Measurements from ENCODE around the gene MRPL45.

DNA sequence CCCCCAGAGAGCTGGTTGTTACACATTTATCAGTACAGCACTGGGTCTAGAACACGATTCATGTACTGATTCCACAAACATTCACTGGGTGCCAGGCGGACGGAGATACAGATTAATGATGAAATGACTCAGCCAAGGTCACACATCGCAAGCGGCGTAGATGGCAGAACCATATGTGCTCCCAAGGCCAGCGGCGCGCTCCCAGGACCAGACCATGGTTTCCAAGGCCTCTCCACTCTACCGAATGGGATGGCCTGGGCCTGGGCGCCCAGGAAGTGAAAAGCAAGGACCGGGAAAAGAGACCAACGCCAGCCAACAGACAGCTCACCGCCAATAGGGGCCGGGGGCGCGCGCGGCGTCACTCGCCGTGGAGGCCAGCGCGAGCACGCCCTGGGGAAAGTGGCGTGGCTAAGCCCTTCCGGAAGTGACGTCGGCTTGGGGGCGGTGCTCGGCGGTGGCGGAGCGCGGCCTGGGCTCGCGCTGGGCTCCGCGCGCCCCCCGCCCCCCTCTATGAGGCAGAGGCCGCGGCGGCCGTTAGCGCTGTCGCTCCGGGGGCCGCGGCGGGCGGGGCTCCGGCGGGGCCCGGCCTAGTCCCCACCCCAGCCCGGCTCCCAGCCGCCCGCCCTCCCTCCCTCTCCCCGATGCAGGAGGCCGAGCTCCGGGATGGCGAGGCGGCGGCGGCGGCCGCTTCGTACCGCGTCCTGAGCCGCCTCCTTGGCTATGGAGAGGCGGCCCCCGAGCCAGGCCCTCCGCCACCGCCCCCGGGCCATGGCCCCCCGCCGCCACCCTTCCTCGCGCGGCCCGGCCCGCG lies 54.6 kb downstream of the MRPL45 start, which contains the start of gene SOCS7:
- TF ChIP-seq, protein P1, sequence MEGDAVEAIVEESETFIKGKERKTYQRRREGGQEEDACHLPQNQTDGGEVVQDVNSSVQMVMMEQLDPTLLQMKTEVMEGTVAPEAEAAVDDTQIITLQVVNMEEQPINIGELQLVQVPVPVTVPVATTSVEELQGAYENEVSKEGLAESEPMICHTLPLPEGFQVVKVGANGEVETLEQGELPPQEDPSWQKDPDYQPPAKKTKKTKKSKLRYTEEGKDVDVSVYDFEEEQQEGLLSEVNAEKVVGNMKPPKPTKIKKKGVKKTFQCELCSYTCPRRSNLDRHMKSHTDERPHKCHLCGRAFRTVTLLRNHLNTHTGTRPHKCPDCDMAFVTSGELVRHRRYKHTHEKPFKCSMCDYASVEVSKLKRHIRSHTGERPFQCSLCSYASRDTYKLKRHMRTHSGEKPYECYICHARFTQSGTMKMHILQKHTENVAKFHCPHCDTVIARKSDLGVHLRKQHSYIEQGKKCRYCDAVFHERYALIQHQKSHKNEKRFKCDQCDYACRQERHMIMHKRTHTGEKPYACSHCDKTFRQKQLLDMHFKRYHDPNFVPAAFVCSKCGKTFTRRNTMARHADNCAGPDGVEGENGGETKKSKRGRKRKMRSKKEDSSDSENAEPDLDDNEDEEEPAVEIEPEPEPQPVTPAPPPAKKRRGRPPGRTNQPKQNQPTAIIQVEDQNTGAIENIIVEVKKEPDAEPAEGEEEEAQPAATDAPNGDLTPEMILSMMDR (conservative IDR thresholded peaks at IDR 0.05; ENCODE audit: low read depth in 2 of 2) = no peak
- peak; percentile 82 for TF ChIP-seq POLR2AphosphoS5 (IDR thresholded peaks at IDR 0.05; ENCODE audit: low read depth)
- TF ChIP-seq, protein P2, sequence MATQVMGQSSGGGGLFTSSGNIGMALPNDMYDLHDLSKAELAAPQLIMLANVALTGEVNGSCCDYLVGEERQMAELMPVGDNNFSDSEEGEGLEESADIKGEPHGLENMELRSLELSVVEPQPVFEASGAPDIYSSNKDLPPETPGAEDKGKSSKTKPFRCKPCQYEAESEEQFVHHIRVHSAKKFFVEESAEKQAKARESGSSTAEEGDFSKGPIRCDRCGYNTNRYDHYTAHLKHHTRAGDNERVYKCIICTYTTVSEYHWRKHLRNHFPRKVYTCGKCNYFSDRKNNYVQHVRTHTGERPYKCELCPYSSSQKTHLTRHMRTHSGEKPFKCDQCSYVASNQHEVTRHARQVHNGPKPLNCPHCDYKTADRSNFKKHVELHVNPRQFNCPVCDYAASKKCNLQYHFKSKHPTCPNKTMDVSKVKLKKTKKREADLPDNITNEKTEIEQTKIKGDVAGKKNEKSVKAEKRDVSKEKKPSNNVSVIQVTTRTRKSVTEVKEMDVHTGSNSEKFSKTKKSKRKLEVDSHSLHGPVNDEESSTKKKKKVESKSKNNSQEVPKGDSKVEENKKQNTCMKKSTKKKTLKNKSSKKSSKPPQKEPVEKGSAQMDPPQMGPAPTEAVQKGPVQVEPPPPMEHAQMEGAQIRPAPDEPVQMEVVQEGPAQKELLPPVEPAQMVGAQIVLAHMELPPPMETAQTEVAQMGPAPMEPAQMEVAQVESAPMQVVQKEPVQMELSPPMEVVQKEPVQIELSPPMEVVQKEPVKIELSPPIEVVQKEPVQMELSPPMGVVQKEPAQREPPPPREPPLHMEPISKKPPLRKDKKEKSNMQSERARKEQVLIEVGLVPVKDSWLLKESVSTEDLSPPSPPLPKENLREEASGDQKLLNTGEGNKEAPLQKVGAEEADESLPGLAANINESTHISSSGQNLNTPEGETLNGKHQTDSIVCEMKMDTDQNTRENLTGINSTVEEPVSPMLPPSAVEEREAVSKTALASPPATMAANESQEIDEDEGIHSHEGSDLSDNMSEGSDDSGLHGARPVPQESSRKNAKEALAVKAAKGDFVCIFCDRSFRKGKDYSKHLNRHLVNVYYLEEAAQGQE (IDR thresholded peaks at IDR 0.05; ENCODE audit: unreplicated experiment) = no peak
- no peak for TF ChIP-seq EZH2 (IDR thresholded peaks at IDR 0.05; ENCODE audit: low read depth, unreplicated experiment)
- TF ChIP-seq CREB1 (CRISPR knock-in tag; IDR thresholded peaks at IDR 0.05; ENCODE audit: low read depth) = peak; percentile 92
- TF ChIP-seq EZH2phosphoT487 (IDR thresholded peaks at IDR 0.05; ENCODE audit: unreplicated experiment) = no peak

Measured in GM23338 (cell line).